GM12878 (cell line): Measurements from ENCODE around the gene NKAIN2. TPM values are rescaled to one million over a fixed set of nuclear protein-coding genes. Genes with fewer than 3 reads are reported as not detected.
A peak's percentile ranks its signal among the peaks of the same experiment; 100 is the strongest.

Source experiments
- ATAC-seq: fragments of 200-7000 bp; cut with Tn5 transposase; 3 replicates; pipeline ENCODE4 v1.9.1; 2020; ENCODE audit warnings: mild to moderate bottlenecking, moderate library complexity
- BruUV-seq: library from RNA; stranded (reverse); fragments of 400-500 nt; replicated peaks from 2 replicates; lab custom pipeline; 2021; lab: Mats Ljungman, UMichigan
- CTCF ChIA-PET: fragments of 300-600 bp; sonication (Branson Sonifier 250); formaldehyde crosslinking; extraction: SDS; loops from one replicate; lab custom pipeline; 2021; ENCODE audit warnings: inconsistent platforms; lab: Yijun Ruan, JAX
- POLR2A ChIA-PET: fragments of 350-600 bp; formaldehyde crosslinking; extraction: SDS; loops from one replicate; lab custom pipeline; 2021; ENCODE audit warnings: inconsistent platforms; lab: Charles Lee
- RAD21 ChIA-PET: fragments of 300-600 bp; sonication (Branson Sonifier 250); formaldehyde crosslinking; loops from one replicate; lab custom pipeline; 2023; ENCODE audit warnings: antibody characterized with exemption; ENCODE audit not compliant: unreplicated experiment; lab: Charles Lee
- SMC1A ChIA-PET: fragments of 300-600 bp; sonication (Branson Sonifier 250); formaldehyde crosslinking; loops from one replicate; lab custom pipeline; 2023; ENCODE audit not compliant: unreplicated experiment, uncharacterized antibody; lab: Charles Lee
- DNase-seq: peaks from one replicate; pipeline ENCODE4 v3.0.0-alpha.2; 2011; ENCODE audit warnings: low read depth, low spot score
- FAIRE-seq: peaks from 3 replicates; lab custom pipeline; 2011; peaks lifted over from hg19 to GRCh38; lab: Jason Lieb, UNC
- H2AFZ ChIP-seq: 2 replicates; pipeline ENCODE4 v1.6.0; 2011; ENCODE audit warnings: low read depth, low read length, control low read depth; ENCODE audit not compliant: control insufficient read depth
- H3K27ac ChIP-seq: 2 replicates; pipeline ENCODE4 v1.5.1; 2011; ENCODE audit warnings: control low read depth; ENCODE audit not compliant: control insufficient read depth, insufficient read depth
- H3K27me3 ChIP-seq, 2 experiments: replicated peaks in 1 of 2; 2 replicates each; pipeline versions ENCODE4 v1.6.0 to v1.6.1; 2011; ENCODE audit warnings: low read length in 1 of 2; ENCODE audit not compliant: control insufficient read depth in 2 of 2, insufficient read depth in 2 of 2
- H3K36me3 ChIP-seq, 2 experiments: 2 replicates each; pipeline ENCODE4 v1.5.1; 2011; ENCODE audit warnings: low read length in 1 of 2; ENCODE audit not compliant: control insufficient read depth in 2 of 2, insufficient read depth in 2 of 2
- H3K4me1 ChIP-seq: 2 replicates; pipeline ENCODE4 v1.6.1; 2011; ENCODE audit warnings: mild to moderate bottlenecking, low read length, moderate library complexity, mixed read lengths; ENCODE audit not compliant: control insufficient read depth, insufficient read depth
- H3K4me2 ChIP-seq: 2 replicates; pipeline ENCODE4 v1.6.0; 2011; ENCODE audit warnings: control low read depth; ENCODE audit not compliant: control insufficient read depth, insufficient read depth
- H3K4me3 ChIP-seq: fragments of 200-600 bp; sonication (generic); 2 replicates; pipeline ENCODE4 v1.5.1; 2016
- H3K79me2 ChIP-seq: 2 replicates; pipeline ENCODE4 v1.6.0; 2011; ENCODE audit warnings: low read length; ENCODE audit not compliant: control insufficient read depth, insufficient read depth
- H3K9ac ChIP-seq: 2 replicates; pipeline ENCODE4 v1.8.0; 2011; ENCODE audit warnings: low read length, control low read depth, mixed read lengths; ENCODE audit not compliant: control insufficient read depth, insufficient read depth
- H3K9me3 ChIP-seq: replicated peaks from 3 replicates; pipeline ENCODE4 v1.5.1; 2011; ENCODE audit warnings: mild to moderate bottlenecking, low read length; ENCODE audit not compliant: control insufficient read depth, insufficient read depth
- H4K20me1 ChIP-seq: 2 replicates; pipeline ENCODE4 v1.6.0; 2011; ENCODE audit not compliant: control insufficient read depth, insufficient read depth
- IKZF2 ChIP-seq, 2 experiments: fragments of 450-650 bp; IDR thresholded peaks; 2 replicates each; pipeline ENCODE4 v1.6.1; 2017; ENCODE audit warnings: mild to moderate bottlenecking in 2 of 2, moderate library complexity in 2 of 2
- JUNB ChIP-seq: IDR thresholded peaks from 2 replicates; pipeline ENCODE4 v1.6.1; 2016; ENCODE audit warnings: antibody characterized with exemption, mild to moderate bottlenecking
- POLR2A ChIP-seq: IDR thresholded peaks from 2 replicates; pipeline ENCODE4 v1.6.1; 2011; ENCODE audit warnings: low read depth, mild to moderate bottlenecking, low read length
- SUPT20H ChIP-seq: IDR thresholded peaks from 2 replicates; pipeline ENCODE4 v1.6.1; 2011; ENCODE audit warnings: low read depth, mild to moderate bottlenecking, low read length, moderate library complexity, borderline replicate concordance; ENCODE audit not compliant: control insufficient read depth
- TARDBP ChIP-seq: IDR thresholded peaks from 2 replicates; pipeline ENCODE4 v1.6.1; 2016; ENCODE audit warnings: borderline replicate concordance
- WRNIP1 ChIP-seq: IDR thresholded peaks from 2 replicates; pipeline ENCODE4 v1.6.1; 2011; ENCODE audit warnings: low read depth, low read length, improper control_type of control experiment, borderline replicate concordance
- YY1 ChIP-seq: IDR thresholded peaks from 2 replicates; pipeline ENCODE4 v1.6.1; 2011; ENCODE audit warnings: low read depth, mild to moderate bottlenecking, low read length
- WGBS: methylation state at CpG from one replicate; pipeline ENCODE4 v1.1.6; 2016; ENCODE audit warnings: low lambda C conversion rate; ENCODE audit not compliant: insufficient replicate concordance, insufficient coverage; ENCODE audit errors: missing lambda C conversion rate; 5-methylcytosine and 5-hydroxymethylcytosine counted together
- in situ Hi-C: fragments of 300-500 bp; cut with MboI; formaldehyde crosslinking; loops from 9 replicates; pipeline ENCODE4 v1.14.3; 2018; ENCODE audit warnings: mixed read lengths
- intact Hi-C: fragments of 100-400 bp; cut with micrococcal nuclease; formaldehyde crosslinking; loops from one replicate; pipeline ENCODE4 v1.14.2; 2022; ENCODE audit not compliant: unreplicated experiment
- polyA plus RNA-seq, 11 experiments: library from polyadenylated mRNA; depleted of rRNA in 4 of 11; unstranded in 6 of 11; stranded (reverse) in 5 of 11; fragments of >200 nt; fragmentation: Nextera tagmentation in 4 of 11; fragmentation: Illumina TruSeq in 1 of 11; extraction: Ambion mirVana in 4 of 11; extraction: Trizol in 1 of 11; gene quantifications; 1 replicate in 1 of 11; 2 replicates in 10 of 11; pipeline versions ENCODE4 v1.2.1 to v1.2.3, GENCODE V29; 2011 to 2016; ENCODE audit warnings: inconsistent platforms in 2 of 11, missing spikeins in 2 of 11, low read depth in 1 of 11
- total RNA-seq, 4 experiments: library from RNA; depleted of rRNA in 3 of 4; stranded (reverse); fragments of >200 nt in 3 of 4; fragmentation: Illumina TruSeq in 1 of 4; extraction: Trizol in 1 of 4; gene quantifications; 2 replicates each; pipeline versions ENCODE4 v1.2.1 to v1.2.3, GENCODE V29; 2013 to 2021
- TF ChIP-seq, protein P1 (sequence below): fragments of 450-650 bp; IDR thresholded peaks from 2 replicates; pipeline ENCODE4 v1.6.1; 2014; ENCODE audit warnings: mild to moderate bottlenecking
- TF ChIP-seq, protein P2 (sequence below): fragments of 450-650 bp; IDR thresholded peaks from 2 replicates; pipeline ENCODE4 v1.6.1; 2016; ENCODE audit warnings: mild to moderate bottlenecking, moderate library complexity, borderline replicate concordance

The NKAIN2 gene
- total and polyA plus RNA-seq, 10 of the 15 experiments (the other 5 are each of a cell fraction or from before 2014, with no cell fraction given) = not detected

DNA sequence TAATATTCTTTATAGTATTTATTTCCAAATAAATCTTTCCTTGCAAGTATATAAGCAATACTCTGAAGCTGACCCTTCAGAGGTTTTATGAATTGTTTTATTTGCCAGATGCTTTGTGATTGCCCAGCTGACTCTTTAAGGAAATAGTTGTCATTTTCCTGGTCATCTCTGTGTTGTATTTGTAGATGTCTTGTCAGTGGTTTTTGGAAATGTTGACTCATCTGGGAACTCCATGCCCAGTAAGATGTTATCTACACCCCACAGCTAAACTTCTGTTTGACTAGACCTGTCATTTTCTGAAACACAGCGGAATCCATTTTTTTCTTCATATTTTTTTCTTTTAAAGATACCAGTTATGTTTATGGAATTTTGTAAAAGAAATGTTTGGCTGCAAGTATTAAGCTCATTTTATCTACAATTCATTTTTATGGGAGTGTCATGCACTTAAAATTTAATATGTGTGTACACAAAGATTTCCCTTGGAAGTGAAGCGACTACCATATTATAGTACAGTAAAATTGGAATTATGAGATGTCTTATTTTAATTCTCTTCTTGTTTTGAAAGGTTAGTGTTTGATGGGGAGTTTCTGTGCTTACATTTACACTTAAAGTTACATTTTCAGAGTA, 491.0 kb downstream of the NKAIN2 start:
- Histone ChIP-seq H3K4me2 (no peak overlapping the region), H4K20me1 (no peaks in the 10 kb centered on the region), H3K4me1 (no peaks in the 10 kb centered on the region), H3K9ac (no peak overlapping the region), H3K4me3 (no peak overlapping the region), H3K36me3 (no peaks in the 10 kb centered on the region), H3K27ac (no peak overlapping the region), H3K79me2 (no peaks in the 10 kb centered on the region), H3K27me3 (no peaks in the 10 kb centered on the region), H2AFZ (no peak overlapping the region), H3K9me3 (no peaks in the 10 kb centered on the region)
- no peak for DNase-seq
- WGBS = 43% methylated on average over 2 of the region's 2 CpGs
- TF ChIP-seq WRNIP1 = no peak
- ChIA-PET CTCF (no interaction called here), RAD21 (no interaction called here), POLR2A (no interaction called here), SMC1A (no interaction called here)
- in situ Hi-C loops (no loop called here), intact Hi-C loops (no loop called here)
- FAIRE-seq = no peak
- no peak for ATAC-seq
- BruUV-seq = no TSS peak

DNA sequence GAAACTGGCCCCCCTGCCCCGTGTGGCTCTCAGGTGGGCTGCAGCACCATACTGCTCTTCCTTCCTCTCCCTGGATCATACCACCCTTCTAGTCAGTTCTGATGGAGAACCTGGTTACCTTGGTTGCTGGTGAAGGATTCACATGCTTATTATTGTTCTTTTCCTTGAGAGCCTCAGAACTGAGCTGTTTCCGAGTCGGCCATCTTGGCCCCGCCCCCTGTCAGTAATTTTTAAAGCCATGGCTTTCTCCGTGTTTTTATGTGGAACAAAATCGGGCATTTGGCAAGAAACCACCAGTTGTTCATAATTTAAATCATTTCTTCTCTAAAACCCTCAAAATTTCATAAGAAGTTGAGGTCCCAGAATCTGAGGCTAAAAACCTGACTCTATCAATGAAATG, 493.8 kb downstream of the NKAIN2 start:
- Histone ChIP-seq H3K4me1 (no peaks in the 10 kb centered on the region), H3K4me2 (no peak overlapping the region), H3K27me3 (no peaks in the 10 kb centered on the region), H3K9me3 (no peaks in the 10 kb centered on the region), H3K27ac (no peak overlapping the region), H3K79me2 (no peaks in the 10 kb centered on the region), H3K36me3 (no peaks in the 10 kb centered on the region), H3K9ac (no peak overlapping the region), H2AFZ (no peak overlapping the region), H4K20me1 (no peaks in the 10 kb centered on the region), H3K4me3 (no peak overlapping the region)
- FAIRE-seq (no peak), ATAC-seq (no peak), DNase-seq (no peak)
- SMC1A ChIA-PET = no interaction called here
- TF ChIP-seq, protein P1, sequence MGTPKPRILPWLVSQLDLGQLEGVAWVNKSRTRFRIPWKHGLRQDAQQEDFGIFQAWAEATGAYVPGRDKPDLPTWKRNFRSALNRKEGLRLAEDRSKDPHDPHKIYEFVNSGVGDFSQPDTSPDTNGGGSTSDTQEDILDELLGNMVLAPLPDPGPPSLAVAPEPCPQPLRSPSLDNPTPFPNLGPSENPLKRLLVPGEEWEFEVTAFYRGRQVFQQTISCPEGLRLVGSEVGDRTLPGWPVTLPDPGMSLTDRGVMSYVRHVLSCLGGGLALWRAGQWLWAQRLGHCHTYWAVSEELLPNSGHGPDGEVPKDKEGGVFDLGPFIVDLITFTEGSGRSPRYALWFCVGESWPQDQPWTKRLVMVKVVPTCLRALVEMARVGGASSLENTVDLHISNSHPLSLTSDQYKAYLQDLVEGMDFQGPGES = no peak
- TF ChIP-seq IKZF2 (IDR thresholded peaks at IDR 0.05) = no peak
- TF ChIP-seq, protein P2, sequence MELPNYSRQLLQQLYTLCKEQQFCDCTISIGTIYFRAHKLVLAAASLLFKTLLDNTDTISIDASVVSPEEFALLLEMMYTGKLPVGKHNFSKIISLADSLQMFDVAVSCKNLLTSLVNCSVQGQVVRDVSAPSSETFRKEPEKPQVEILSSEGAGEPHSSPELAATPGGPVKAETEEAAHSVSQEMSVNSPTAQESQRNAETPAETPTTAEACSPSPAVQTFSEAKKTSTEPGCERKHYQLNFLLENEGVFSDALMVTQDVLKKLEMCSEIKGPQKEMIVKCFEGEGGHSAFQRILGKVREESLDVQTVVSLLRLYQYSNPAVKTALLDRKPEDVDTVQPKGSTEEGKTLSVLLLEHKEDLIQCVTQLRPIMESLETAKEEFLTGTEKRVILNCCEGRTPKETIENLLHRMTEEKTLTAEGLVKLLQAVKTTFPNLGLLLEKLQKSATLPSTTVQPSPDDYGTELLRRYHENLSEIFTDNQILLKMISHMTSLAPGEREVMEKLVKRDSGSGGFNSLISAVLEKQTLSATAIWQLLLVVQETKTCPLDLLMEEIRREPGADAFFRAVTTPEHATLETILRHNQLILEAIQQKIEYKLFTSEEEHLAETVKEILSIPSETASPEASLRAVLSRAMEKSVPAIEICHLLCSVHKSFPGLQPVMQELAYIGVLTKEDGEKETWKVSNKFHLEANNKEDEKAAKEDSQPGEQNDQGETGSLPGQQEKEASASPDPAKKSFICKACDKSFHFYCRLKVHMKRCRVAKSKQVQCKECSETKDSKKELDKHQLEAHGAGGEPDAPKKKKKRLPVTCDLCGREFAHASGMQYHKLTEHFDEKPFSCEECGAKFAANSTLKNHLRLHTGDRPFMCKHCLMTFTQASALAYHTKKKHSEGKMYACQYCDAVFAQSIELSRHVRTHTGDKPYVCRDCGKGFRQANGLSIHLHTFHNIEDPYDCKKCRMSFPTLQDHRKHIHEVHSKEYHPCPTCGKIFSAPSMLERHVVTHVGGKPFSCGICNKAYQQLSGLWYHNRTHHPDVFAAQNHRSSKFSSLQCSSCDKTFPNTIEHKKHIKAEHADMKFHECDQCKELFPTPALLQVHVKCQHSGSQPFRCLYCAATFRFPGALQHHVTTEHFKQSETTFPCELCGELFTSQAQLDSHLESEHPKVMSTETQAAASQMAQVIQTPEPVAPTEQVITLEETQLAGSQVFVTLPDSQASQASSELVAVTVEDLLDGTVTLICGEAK = no peak
- no peak for TF ChIP-seq JUNB
- TF ChIP-seq TARDBP = no peak
- TF ChIP-seq SUPT20H = no peak
- 0 out of 2 replicates have a peak, but pooled peaks have one; percentile 29 for TF ChIP-seq YY1
- no peak for TF ChIP-seq POLR2A
- in situ Hi-C loops = no loop called here
- no TSS peak for BruUV-seq
- CTCF ChIA-PET = no interaction called here
- 22% methylated on average over 6 of the region's 6 CpGs for WGBS
- POLR2A ChIA-PET = no interaction called here
- RAD21 ChIA-PET = no interaction called here
- intact Hi-C loops = no loop called here
